Thyroid gland (tissue), 4 donors: Measurements from ENCODE around the gene GNB5.
"Not testable (repeated sequence)": the region's sequence is repeated elsewhere in the genome, so short reads cannot be mapped to it uniquely, and the experiment has no call there.

ENCODE experiments used
- CTCF ChIP-seq, 6 experiments: fragments of 200-600 bp in 3 of 6; fragments of 450-650 bp in 3 of 6; sonication (generic) in 3 of 6; IDR thresholded peaks; one replicate each; pipeline ENCODE4 v1.5.1; 2016 to 2019; ENCODE audit warnings: antibody characterized with exemption in 6 of 6, mild to moderate bottlenecking in 2 of 6, inconsistent platforms in 1 of 6, moderate library complexity in 1 of 6
- POLR2A ChIP-seq, 2 donors: fragments of 450-650 bp; IDR thresholded peaks; one replicate each; pipeline ENCODE4 v1.6.1; 2017; ENCODE audit warnings: antibody characterized with exemption in 2 of 2, mild to moderate bottlenecking in 2 of 2, moderate library complexity in 1 of 2

- TF ChIP-seq CTCF, POLR2A (IDR thresholded peaks at IDR 0.05): not testable (repeated sequence)
Measured at GRCh38 chr15:52096536-52096935, 94.7 kb downstream of the GNB5 start.
